Measurements from ENCODE around the gene BPIFB2. TPM values are rescaled to one million over a fixed set of nuclear protein-coding genes. Genes with fewer than 3 reads are reported as not detected.

BPIFB2 gene
- total RNA-seq, 1 experiment from 2014 or later = not detected

- peak; percentile 26 for DNase-seq (ENCODE audit: low spot score)
- in situ Hi-C loops (cut with HindIII; ENCODE audit: low sequenced_read_pairs) = no loop called here
These were observed 24.7 kb upstream of the BPIFB2 start for GRCh38 chr20:32982617-32983458.

DNA sequence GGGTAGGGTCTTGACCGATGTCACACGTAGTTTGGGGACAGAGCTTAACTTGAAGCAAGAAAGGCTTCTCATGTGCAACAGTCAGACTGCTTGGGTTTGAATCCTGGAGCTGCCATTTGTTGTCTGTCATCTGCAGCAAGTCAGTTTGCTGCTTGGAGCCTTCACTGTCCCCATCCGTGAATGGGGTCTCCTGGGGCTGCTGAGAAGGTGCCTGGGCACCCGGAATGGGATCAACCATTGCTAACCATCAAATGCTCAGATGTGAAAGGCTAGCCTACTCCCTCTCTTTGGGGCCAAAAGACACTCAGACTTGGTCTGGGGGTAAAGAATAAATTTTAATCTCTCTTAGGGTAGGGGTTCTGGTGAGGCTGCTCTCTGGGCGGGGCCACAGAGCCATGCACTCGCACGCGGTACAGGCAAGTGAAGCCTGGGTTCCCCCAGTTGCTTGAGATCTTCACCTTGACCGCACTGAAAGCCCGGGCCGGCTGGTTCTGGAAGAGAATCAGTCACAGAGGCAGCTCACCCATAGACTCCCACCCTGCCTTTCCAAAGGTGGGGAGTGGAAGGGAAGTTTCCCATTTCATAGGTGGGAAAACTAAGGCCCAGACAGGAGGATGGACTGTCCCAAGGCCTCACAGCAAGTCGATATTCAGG is 23.9 kb upstream of the BPIFB2 start:
- in situ Hi-C loops (cut with HindIII; ENCODE audit: low sequenced_read_pairs) = no loop called here
- no peak for DNase-seq (ENCODE audit: low spot score)

DNA sequence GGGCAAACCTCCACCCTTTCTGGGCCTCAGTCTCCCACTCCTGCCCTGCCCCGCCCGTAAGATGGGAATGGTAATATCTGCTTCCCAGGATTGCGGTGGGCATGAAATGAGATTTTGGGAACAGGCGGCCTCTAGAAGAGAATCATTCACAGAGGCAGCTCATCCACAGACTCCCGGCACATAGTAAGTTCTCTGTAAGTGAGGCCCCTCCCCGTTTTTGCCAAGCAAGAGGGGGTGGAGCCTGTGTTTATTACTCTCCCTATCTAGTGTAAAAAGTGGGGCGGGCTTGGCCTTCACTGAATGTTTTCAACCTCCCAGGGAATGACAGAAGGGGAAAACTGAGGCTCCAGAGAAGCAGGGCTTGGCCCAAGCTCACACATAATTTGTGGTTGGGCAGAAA is 23.3 kb upstream of the BPIFB2 start:
- in situ Hi-C loops (cut with HindIII; ENCODE audit: low sequenced_read_pairs) = no loop called here
- no peak for DNase-seq (ENCODE audit: low spot score)

GRCh38 chr20:32984631-32985354 is 22.7 kb upstream of the BPIFB2 start:
- in situ Hi-C loops (cut with HindIII; ENCODE audit: low sequenced_read_pairs) = no loop called here
- no peak for DNase-seq (ENCODE audit: low spot score)

DNA sequence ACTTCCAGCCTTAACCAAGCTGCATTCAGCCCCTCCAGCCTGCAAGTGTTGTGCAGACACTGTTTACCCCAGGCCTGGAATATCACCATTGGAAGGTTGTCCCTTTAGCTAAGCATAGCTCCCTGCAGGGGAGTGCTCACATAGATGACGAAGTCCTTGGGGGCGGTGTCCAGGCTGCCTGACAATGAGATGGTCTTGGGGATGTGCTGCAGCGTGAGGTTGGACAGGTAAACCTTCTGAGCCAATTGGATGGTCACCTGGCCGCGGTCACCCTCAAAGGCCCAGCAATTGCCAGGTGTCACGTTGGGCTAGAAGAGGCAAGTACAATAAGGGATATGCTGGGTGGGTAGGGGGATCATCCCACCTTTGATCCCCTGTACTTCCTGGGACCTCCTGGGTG is 21.9 kb upstream of the BPIFB2 start:
- in situ Hi-C loops (cut with HindIII; ENCODE audit: low sequenced_read_pairs) = no loop called here
- no peak for DNase-seq (ENCODE audit: low spot score)

GRCh38 chr20:32986331-32986966 is 21.1 kb upstream of the BPIFB2 start:
- no peak for DNase-seq (ENCODE audit: low spot score)
- in situ Hi-C loops (cut with HindIII; ENCODE audit: low sequenced_read_pairs) = no loop called here

- in situ Hi-C loops (cut with HindIII; ENCODE audit: low sequenced_read_pairs) = no loop called here
- no peak for DNase-seq (ENCODE audit: low spot score)
These were observed 20.3 kb upstream of the BPIFB2 start for GRCh38 chr20:32987044-32987825.

DNA sequence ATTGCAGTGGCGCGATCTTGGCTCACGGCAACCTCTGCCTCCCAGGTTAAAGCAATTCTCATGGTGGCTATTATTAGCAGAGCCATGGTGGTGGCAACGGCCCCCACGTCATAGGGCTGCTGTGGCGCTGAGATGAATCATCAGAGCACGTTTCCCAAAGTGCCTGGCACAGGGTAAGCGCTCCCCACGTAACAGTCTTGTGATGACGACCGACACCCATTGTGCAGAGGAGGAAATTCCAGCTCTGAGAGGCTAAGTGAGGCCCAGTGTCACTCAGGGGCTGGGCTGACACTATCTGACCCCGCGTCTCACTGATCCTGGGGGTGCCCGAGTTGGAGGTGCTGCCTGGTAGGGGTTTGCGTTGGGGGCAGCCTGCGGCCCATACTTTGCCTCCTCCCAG is 19.5 kb upstream of the BPIFB2 start:
- no peak for DNase-seq (ENCODE audit: low spot score)
- in situ Hi-C loops (cut with HindIII; ENCODE audit: low sequenced_read_pairs) = no loop called here

DNA sequence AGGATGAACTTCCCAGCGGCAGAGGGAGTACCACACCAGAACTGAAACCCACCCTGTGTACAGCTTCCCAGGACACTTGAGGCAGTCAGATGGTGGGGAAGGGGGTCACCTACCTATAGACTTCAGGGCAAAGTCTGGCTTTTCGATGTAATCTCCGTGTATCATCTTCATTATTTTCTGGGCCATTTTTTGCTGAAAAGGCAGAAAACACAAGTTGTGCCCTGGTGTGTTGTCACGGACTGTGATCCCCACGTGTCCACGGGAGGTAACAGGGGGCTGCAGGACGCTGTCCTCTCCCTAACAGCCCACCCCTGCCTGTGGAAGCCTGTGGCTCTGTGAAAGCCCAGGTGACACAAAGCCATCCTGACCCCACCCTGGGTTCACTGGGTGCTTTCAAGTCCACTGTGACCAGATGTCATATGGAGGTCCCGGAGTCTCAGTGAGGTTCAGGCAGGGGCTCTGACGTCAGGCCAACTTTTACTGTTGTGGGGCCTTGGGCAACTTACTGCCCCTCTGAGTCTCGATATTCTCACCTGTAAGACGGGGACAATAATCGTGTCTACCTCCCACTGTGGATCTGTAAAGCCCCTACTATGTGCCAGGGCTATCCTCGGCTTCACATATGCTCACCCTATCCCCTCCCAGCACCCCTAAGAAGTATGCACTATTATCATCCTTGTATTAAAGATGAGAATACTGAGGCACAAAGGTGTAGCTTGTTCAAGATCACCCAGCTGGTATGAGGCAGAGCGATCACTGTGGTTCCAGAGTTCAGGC is 17.8 kb upstream of the BPIFB2 start:
- in situ Hi-C loops (cut with HindIII; ENCODE audit: low sequenced_read_pairs) = no loop called here
- DNase-seq (ENCODE audit: low spot score) = no peak

DNA sequence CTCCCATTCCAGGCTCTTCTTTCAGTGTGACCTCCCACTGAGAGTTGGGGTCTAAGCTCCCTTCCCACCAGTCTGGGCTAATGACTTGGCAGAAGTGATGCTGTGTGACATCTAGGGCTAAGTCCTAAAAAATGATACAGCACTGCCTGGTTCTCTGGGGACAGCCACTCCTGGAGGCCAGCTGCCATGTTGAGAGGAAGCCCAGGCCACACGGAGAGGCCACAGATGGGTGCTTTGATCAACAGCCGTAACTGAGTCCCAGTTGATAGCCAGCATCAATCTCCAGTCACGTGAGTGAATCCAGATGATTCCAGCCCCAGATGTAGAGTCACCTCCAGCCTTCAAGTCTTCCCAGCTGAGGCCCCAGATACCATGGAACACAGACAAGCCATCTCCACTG is 17.1 kb upstream of the BPIFB2 start:
- in situ Hi-C loops (cut with HindIII; ENCODE audit: low sequenced_read_pairs) = no loop called here

DNA sequence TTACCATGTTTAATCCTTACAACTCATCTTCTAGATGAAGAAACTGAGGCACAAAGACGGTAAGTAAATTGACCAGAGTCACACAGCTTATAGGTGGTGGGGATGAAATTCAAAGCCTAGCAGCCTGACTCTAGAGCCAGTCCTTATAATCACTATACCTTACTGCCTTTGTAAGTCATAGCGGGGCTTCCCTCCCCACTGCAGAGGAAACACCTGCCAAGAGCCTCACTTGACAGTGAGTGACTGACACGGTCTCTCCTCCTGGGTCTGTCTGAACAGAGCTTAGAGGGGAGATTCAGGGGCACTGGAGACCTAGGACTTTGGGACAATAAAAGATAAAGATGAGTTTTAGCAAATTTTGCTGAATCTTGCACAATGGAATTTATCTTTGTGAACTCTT is 16.1 kb upstream of the BPIFB2 start:
- in situ Hi-C loops (cut with HindIII; ENCODE audit: low sequenced_read_pairs) = no loop called here
- DNase-seq (ENCODE audit: low spot score) = no peak

More for the DNA sequence above, 17.1 kb upstream of the BPIFB2 start:
- no peak for DNase-seq (ENCODE audit: low spot score)

- no peak for DNase-seq (ENCODE audit: low spot score)
- in situ Hi-C loops (cut with HindIII; ENCODE audit: low sequenced_read_pairs) = no loop called here
These were observed 15.5 kb upstream of the BPIFB2 start for GRCh38 chr20:32991792-32992641.

- in situ Hi-C loops (cut with HindIII; ENCODE audit: low sequenced_read_pairs) = no loop called here
- no peak for DNase-seq (ENCODE audit: low spot score)
These were observed 13.9 kb upstream of the BPIFB2 start for GRCh38 chr20:32993496-32994050.

- in situ Hi-C loops (cut with HindIII; ENCODE audit: low sequenced_read_pairs) = no loop called here
- DNase-seq (ENCODE audit: low spot score) = no peak
These were observed 11.7 kb upstream of the BPIFB2 start for GRCh38 chr20:32995802-32996201.

GRCh38 chr20:32997431-32997830 is 10.1 kb upstream of the BPIFB2 start:
- in situ Hi-C loops (cut with HindIII; ENCODE audit: low sequenced_read_pairs) = no loop called here
- no peak for DNase-seq (ENCODE audit: low spot score)

DNA sequence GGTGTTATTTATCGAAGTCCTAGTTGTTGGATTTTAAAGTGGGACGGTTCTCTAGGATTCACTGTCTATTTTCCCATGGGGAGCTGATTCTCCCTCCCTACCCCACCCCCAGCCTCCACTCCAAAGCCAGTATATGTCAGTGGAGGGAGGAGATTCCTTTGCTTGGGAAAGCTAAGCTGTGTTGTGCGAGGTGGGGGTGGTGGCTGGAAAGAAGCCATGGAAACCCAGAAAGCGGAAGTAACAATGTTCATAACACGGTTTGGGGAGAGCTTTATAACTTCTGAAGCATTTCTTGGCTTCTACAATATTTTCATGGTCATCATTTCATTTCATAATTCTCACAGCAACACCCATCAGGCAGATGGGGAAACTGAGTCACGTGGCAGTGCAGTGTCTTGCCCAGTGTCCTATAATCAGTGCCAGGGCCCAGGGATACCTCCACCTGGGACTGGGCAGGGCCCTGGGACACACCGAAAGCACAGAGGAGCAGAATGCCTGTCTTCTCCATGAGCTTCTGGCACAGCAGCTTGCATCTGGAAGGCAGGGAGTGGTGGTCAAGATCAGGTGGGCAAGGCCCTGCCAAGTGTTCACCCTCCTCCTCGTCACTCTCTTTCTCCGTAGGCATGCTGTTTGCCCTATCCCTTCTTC is 7.8 kb upstream of the BPIFB2 start:
- no peak for DNase-seq (ENCODE audit: low spot score)
- in situ Hi-C loops (cut with HindIII; ENCODE audit: low sequenced_read_pairs) = no loop called here
